Progenitor cell of endocrine pancreas (in vitro differentiated cells): Measurements from ENCODE around the gene POLE. TPM values are rescaled to one million over a fixed set of nuclear protein-coding genes. Genes with fewer than 3 reads are reported as not detected.

Source experiments
- DNase-seq: peaks from one replicate; pipeline ENCODE4 v3.0.0; 2021; ENCODE audit warnings: low spot score; ENCODE audit not compliant: unreplicated experiment
- H3K27ac Mint-ChIP-seq: 2 replicates; pipeline ENCODE4 v1.8.0; 2021; ENCODE audit warnings: mild to moderate bottlenecking, moderate library complexity, mixed read lengths
- H3K27me3 Mint-ChIP-seq: 2 replicates; pipeline ENCODE4 v1.8.0; 2021; ENCODE audit warnings: mixed read lengths
- H3K36me3 Mint-ChIP-seq: 2 replicates; pipeline ENCODE4 v1.8.0; 2022; ENCODE audit warnings: mixed read lengths; ENCODE audit not compliant: insufficient read depth
- H3K4me1 Mint-ChIP-seq: 2 replicates; pipeline ENCODE4 v1.8.0; 2021; ENCODE audit warnings: low read depth, mixed read lengths
- H3K4me3 Mint-ChIP-seq: 2 replicates; pipeline ENCODE4 v1.8.0; 2021; ENCODE audit warnings: low read depth, mild to moderate bottlenecking, moderate library complexity, mixed read lengths
- H3K9me3 Mint-ChIP-seq: 2 replicates; pipeline ENCODE4 v1.8.0; 2021; ENCODE audit warnings: low read depth, mixed read lengths
- total RNA-seq: library from RNA; stranded (reverse); gene quantifications from 2 replicates; pipeline ENCODE4 v1.2.1, GENCODE V29; 2021
- TF ChIP-seq, protein P1 (sequence below): fragments of 200-600 bp; sonication (generic); IDR thresholded peaks from one replicate; pipeline ENCODE4 v1.5.0; 2021; ENCODE audit warnings: antibody characterized with exemption, mild to moderate bottlenecking; ENCODE audit not compliant: unreplicated experiment

Gene POLE
- total RNA-seq, 1 donor from 2014 or later = 121 TPM

DNA sequence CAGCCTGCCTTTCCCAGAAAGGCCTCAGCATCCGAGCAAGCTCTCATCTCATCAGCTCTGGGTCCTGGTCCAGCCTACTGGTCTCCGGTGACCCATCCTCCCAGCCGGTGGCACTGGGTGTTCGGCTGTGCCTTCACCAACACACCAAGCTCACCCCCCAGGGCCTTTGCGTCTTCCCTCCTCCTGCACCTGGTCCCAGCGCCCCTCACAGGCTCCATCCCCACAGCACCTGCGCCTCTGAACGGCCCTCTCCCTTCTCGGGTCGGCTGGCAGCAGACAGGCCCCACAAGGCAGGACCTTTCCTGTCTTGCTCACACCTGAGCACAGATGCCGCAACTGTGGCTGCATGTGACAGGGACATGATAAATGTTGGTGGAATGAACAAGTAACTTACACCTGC, 55.5 kb downstream of the POLE start:
- Mint-ChIP-seq H3K9me3 (no peaks in the 10 kb centered on the region), H3K4me1 (peaks cover 4% of the 10 kb centered on the region), H3K4me3 (no peak overlapping the region), H3K36me3 (peaks cover 52% of the 10 kb centered on the region), H3K27ac (no peak overlapping the region), H3K27me3 (no peaks in the 10 kb centered on the region)
- TF ChIP-seq, protein P1, sequence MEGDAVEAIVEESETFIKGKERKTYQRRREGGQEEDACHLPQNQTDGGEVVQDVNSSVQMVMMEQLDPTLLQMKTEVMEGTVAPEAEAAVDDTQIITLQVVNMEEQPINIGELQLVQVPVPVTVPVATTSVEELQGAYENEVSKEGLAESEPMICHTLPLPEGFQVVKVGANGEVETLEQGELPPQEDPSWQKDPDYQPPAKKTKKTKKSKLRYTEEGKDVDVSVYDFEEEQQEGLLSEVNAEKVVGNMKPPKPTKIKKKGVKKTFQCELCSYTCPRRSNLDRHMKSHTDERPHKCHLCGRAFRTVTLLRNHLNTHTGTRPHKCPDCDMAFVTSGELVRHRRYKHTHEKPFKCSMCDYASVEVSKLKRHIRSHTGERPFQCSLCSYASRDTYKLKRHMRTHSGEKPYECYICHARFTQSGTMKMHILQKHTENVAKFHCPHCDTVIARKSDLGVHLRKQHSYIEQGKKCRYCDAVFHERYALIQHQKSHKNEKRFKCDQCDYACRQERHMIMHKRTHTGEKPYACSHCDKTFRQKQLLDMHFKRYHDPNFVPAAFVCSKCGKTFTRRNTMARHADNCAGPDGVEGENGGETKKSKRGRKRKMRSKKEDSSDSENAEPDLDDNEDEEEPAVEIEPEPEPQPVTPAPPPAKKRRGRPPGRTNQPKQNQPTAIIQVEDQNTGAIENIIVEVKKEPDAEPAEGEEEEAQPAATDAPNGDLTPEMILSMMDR = no peak
- no peak for DNase-seq

DNA sequence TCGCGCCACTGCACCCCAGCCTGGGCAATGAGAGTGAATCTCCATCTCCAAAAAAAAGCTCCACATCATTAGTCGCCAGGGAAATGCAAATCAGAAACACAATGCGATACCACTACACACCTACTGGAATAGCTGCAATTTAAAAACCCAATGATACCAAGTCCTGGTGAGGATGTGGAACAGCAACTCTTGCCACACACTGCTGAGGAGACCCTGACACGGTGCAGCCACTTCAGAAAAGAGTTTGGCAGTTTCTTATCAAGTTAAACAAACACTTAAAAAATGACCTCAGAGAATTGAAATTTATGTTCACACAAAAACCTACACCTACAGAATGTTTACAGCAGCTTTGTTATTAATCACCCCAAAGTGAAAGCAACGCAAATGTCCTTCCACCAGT, 56.5 kb downstream of the POLE start:
- H3K36me3 Mint-ChIP-seq = peaks cover 47% of the 10 kb centered on the region
- peak overlapping the region; percentile 70 for H3K27ac Mint-ChIP-seq
- no peaks in the 10 kb centered on the region for H3K9me3 Mint-ChIP-seq
- H3K4me3 Mint-ChIP-seq = no peak overlapping the region
- no peaks in the 10 kb centered on the region for H3K27me3 Mint-ChIP-seq
- TF ChIP-seq, protein P1 = no peak
- H3K4me1 Mint-ChIP-seq = peaks cover 4% of the 10 kb centered on the region
- no peak for DNase-seq

DNA sequence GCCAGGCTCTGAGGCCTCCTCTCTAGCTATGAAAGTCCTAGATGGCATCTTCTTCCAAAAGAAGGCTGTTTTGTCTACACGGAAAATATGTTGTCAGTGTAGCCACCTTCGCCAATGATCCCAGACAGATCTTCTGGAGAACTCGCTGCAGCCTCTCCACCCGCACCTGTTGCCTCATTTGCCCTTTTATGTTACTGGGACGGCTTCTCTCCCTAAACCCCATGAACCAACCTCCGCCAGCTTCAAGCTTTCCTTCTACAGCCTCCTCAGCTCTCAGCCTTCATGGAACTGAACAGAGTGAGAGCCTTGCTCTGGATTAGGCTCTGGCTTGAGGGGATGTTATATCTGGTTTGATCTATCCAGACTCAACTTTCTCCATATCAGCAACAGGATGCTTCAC, 57.8 kb downstream of the POLE start:
- no peaks in the 10 kb centered on the region for H3K9me3 Mint-ChIP-seq
- no peak overlapping the region for H3K4me3 Mint-ChIP-seq
- TF ChIP-seq, protein P1 = no peak
- peaks cover 4% of the 10 kb centered on the region for H3K4me1 Mint-ChIP-seq
- H3K36me3 Mint-ChIP-seq = peaks cover 38% of the 10 kb centered on the region
- no peak overlapping the region for H3K27ac Mint-ChIP-seq
- DNase-seq = no peak
- no peaks in the 10 kb centered on the region for H3K27me3 Mint-ChIP-seq

DNA sequence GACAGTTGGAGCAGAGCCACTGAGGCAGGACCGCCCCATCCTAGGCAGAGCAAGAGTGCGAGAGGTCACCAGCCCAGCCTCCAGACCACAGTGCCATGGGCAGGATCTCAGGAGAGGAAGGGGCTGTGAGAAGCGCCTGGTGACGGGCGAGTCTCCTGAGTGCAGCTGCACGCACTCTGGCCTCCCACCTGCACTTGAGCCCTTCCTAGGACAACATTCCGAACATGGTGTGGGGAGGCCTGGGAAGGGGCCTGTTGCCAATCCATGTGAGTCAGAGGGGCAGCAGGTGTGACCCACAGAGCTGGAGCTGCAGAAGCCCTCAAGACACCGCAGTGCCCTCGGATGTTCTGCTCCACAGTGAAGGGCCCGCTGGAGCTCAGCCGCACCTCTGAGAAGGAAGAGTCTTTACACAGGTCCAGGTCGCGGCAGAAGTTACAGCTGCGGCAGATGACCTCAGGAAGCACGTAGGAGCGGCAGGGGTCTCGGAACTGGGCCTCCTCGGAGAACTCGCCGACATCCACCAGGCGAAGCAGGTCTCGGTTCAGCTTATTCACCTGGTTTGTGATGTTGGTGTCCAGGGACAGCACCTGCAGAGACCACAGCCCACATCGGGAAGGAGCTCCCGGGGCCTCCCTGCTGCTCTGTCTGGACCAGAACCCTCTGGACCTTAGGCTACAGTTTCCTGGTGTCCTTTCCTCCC, 61.3 kb downstream of the POLE start:
- Mint-ChIP-seq H3K27ac (no peak overlapping the region), H3K36me3 (peaks cover 23% of the 10 kb centered on the region), H3K4me1 (peaks cover 8% of the 10 kb centered on the region), H3K27me3 (peaks cover 2% of the 10 kb centered on the region), H3K9me3 (no peaks in the 10 kb centered on the region), H3K4me3 (no peak overlapping the region)
- no peak for DNase-seq
- TF ChIP-seq, protein P1 = no peak

DNA sequence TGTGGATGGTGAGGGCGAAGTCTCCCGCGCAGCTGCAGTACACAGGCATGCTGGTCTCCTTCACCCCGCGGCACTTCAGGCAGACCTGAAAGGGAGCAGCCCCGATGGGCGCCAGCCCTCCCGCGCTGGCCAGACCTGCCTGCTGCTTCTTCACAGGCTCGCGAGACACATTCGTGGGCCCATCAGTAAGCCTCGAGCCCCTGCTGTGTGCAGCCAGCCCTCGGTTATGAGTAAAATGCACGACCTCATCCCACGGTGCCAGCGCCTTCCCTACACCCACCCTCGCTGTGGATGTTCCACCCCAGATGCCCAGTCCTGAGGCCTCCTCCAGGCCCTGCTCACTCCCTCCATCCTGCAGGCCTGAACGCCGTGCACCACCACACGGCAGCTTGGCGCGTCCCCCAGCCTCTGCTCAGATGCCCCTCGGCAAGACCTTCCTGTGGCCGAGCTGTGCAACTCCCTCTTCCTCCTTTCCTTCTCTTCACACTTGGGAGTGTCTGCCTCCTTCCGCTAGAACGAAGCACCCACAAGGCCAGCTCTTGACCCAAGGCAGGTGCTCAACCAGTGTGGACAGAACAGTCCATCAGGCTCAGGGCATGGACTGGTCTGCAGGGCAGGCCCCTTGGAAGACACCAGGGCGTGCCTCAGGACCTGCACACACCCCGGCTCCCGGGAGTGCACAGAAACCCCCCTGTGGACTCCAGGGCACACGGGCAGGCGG, 62.1 kb downstream of the POLE start:
- Mint-ChIP-seq H3K36me3 (peaks cover 17% of the 10 kb centered on the region), H3K27me3 (peaks cover 6% of the 10 kb centered on the region), H3K9me3 (no peaks in the 10 kb centered on the region), H3K4me1 (peaks cover 6% of the 10 kb centered on the region), H3K27ac (no peak overlapping the region), H3K4me3 (no peak overlapping the region)
- DNase-seq = no peak
- TF ChIP-seq, protein P1 = no peak
